GM10266 (cell line): ENCODE measurements around the gene FERMT3.

Experiments used
- DNase-seq: peaks from one replicate; pipeline ENCODE4 v3.0.0; 2012; ENCODE audit errors: extremely low spot score
- CTCF ChIP-seq: IDR thresholded peaks from 2 replicates; pipeline ENCODE4 v1.5.1; 2012; ENCODE audit warnings: mild to moderate bottlenecking, low read depth; ENCODE audit not compliant: control insufficient read depth, insufficient read depth; ENCODE audit errors: missing control alignments

FERMT3 gene

GRCh38 chr11:64237484-64237951 is 31.0 kb downstream of the FERMT3 start:
- DNase-seq: no peak
- TF ChIP-seq CTCF: no peak

DNA sequence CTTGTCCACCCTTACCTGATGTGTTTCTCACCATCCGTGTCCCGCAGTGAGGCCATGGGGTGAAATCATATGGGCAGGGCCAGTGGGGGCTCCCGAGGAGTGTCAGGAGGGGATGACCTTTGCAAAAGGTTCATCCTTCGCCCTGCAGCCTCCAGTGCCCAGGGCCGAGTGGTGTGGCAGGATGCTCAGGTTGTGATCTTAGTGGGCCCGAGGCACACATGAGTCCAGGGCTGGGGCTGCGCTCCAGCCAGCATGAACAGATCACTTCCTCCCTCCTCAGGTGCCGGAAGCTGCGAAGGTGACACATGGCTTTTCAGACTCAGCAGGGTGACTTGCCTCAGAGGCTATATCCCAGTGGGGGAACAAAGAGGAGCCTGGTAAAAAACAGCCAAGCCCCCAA is 31.6 kb downstream of the FERMT3 start:
- DNase-seq: no peak
- TF ChIP-seq CTCF: no peak

DNA sequence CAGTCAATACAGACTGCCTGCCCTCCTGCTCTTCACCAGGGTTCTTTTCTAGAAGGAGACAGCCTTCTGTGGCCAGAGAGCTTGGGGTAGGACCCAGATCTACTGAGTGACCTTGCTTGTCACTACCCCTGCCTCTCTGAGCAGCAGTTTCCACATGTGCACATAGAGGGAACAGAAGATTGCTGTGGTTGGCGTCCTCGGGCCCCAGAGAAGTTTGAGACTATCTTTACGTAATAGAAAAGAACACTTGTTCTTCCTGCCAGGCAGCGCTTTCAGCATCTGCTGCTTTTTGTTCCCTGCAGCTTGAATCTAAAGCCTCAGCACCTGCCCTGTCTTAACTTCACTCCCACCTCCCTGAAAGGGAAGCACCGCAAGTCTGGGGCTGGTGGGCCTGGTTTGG is 32.5 kb downstream of the FERMT3 start:
- no peak for DNase-seq
- TF ChIP-seq CTCF: no peak

- no peak for TF ChIP-seq CTCF
- peak; percentile 76 for DNase-seq
Observed at GRCh38 chr11:64239662-64240434, 33.3 kb downstream of the FERMT3 start.

- no peak for TF ChIP-seq CTCF
- DNase-seq: peak; percentile 97
Observed at GRCh38 chr11:64240435-64241240, 34.1 kb downstream of the FERMT3 start, which contains the start of gene FKBP2. Gene FKBP2 (plus strand): TSS chr11:64241095. CDS start chr11:64242388, 1,293 bp downstream.

DNA sequence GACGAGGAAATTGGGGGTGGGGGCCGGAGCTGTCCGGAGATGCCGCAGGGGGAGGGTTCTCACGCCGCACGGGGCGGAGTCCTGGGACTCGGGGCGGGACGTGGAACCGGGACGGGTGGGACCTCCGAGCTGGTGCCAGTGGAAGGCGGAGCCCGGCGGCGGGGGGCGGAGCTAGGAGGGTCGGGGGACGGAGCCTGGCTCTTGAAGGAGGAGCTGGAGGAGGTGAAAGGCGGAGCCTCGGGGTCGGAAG is 34.6 kb downstream of the FERMT3 start:
- TF ChIP-seq CTCF: no peak
- DNase-seq: peak; percentile 99
